GM19438 (cell line): ENCODE results near the gene DISP1.
A peak's percentile ranks its signal among the peaks of the same experiment; 100 is the strongest.

Experiments used
- ATAC-seq: cut with Tn5 transposase; IDR thresholded peaks from one replicate; pipeline ENCODE4 v1.9.1; 2021; ENCODE audit warnings: low read depth; ENCODE audit not compliant: unreplicated experiment

The DISP1 gene

DNA sequence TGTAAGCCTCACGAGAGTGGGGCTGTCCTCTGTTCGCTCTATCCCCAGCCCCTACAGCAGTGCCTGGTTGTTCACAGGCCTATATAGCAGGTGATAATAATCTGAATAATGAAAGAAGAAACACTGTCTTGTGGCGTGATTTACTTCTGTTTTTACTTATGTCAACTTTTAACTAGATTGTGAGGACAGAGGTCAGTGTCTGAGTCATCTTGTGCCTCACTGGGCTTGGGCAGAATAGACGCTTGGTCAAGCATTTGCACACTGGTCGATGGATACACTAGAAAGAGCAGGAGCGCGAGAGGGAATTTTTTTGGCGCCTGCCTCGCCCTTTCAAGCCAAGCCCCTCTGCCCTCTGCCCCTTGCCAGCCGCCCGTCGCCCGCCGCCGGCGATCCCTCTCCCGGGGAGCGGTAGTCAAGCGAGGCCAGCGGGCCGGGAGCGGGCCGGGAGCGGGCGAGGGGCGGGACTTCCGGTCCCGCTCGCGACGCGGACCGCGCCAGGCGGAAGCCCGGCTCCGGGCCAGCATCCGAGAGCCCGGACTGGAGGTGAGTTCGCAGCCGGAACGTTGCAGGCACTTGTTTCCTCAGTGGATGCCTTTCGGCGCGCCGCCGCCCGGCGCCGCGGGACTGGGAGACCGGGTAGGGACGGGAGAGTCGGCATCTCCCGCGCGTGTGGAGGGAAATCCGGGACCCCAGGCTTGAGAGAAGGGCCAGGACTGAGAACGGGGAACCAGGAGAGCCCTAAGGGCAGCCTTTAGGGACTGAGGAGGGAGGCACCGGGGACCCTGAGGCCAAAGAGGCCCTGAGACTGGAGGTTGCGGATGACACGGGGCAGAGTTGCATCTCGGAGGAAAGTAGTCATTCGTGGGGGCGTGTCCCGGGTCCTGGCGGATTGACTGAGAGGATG lies at the start of gene DISP1:
Gene DISP1 (plus strand): TSS at position 504 of the 904 bp plus-strand sequence. CDS start 127,785 bp downstream, outside the sequence.
- ATAC-seq = peak; percentile 92

DNA sequence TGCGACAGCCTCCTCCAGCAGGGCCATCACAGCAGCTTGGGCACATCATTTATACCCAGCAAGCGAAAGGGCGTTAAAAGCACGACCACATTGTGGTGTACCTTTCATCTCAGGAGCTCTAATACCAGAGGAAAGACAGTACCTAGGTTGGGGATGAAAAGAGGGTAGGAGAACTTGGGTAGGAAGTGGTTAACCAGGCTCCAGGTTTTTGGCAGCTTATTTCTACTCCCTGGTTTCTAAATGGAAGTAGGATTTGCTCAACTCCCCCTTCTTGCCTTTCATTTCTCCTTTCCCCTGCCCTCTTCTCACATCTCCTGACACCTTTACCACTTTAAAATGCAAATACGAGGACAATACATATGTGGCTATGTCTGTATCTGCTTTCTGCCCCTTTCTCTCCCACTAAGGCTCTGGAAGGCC lies 47.7 kb upstream of the DISP1 start:
- ATAC-seq = no peak

- ATAC-seq = no peak
These were observed 46.2 kb upstream of the DISP1 start for GRCh38 chr1:222768592-222768991.

DNA sequence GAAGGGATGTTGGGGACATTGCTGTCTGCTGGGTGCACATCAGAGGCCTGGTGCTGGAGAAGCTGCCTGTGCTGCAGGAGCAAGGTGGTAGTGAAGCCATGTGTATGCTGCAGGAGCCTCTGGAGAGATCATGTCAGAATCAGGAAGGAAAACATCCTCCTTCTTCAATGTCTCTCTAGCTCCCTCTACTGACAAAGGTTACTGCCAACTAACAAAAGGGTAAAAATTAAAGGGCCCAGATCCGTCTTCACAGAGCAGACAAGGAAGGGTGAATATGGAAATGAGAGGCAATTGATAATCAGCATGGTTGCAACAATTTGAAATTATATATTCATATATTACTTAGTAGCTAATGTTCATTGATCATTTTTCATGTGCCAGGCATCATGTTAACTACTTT lies 45.7 kb upstream of the DISP1 start:
- no peak for ATAC-seq

DNA sequence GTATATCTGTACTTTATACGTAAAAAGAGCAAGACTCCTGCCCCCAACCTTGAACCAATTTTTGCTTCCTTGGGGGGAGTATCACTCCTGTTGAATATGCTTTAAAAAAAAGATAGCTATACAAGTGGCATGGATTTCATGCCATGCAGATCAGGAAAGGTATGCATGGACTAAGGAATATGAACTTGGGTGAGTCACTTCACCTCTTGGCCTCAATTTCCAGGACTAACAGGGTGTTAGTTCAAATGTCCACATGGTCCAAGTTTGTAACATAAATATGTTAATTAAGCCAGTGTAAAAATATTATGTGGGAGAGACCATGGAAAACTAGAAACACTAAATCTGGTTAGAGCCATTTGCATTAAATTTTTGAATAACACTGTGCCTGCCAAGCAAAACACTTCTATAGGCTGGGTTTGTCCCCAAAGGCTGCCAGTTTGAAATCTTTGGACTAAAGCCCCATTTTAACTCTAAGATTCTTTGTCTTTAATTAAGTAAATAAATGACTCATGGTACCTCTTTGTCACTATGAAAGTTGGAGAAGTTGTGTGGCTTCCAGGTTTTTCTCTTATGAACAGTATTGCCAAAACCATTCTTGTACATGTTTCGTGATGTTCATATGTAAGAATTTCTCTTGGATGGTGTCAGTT lies 44.7 kb upstream of the DISP1 start:
- no peak for ATAC-seq

DNA sequence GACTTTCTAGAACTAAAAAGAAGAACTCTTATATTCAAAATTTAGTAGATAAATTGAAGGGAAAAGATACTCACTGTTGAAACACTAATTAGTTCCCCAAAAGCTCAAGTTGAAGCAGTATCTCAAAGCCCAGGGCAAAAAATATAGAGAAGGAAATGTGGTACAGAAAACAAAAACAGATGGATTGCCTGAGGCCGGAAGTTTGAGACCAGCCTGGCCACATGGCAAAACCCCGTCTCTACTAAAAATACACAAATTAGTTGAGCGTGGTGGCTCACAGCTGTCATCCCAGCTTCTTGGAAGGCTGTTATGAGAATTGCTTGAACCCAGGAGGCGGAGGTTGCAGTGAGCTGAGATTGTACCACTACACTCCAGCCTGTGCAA lies 41.9 kb upstream of the DISP1 start:
- peak; percentile 82 for ATAC-seq

- ATAC-seq = no peak
These were observed 37.4 kb upstream of the DISP1 start for GRCh38 chr1:222777463-222777862.

- ATAC-seq = no peak
These were observed 36.9 kb upstream of the DISP1 start for GRCh38 chr1:222777977-222778376.

GRCh38 chr1:222781251-222781650 lies 33.6 kb upstream of the DISP1 start:
- ATAC-seq = no peak

DNA sequence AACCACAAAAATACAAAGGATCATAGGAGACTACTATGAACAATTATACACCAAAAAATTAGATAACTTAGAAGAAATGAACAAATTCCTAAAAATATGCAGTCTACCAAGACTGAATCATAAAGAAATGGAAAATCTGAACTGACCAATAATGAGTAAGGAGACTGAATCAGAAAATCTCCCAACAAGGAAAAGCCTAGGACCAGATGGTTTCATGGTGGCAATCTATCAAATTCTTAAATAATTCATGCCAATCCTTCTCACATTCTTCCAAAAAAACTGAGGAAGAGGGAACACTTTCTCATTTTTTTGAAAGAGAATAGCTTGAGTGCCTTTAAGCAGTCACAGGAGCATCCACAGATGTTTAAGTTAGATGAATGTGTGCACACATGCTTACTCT lies 31.8 kb upstream of the DISP1 start:
- no peak for ATAC-seq

DNA sequence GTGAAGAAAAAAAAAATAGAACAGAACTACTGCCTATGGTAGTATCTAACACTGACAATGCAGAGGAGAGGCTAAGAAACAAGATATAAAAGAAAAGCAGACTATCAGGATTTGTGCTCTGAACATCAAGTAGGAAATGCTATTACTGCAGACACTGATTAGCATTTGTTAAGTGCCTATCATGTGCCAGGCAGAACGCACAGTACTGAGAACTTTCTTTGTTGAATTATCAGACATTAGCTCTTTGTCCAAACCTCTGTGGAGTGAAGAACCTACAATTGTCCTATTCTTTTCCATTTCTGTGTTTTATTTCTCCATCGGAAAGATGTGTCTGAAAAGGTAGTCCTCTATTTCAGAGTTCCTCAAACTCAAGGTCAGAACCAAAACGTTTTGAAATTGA lies 30.5 kb upstream of the DISP1 start:
- no peak for ATAC-seq

DNA sequence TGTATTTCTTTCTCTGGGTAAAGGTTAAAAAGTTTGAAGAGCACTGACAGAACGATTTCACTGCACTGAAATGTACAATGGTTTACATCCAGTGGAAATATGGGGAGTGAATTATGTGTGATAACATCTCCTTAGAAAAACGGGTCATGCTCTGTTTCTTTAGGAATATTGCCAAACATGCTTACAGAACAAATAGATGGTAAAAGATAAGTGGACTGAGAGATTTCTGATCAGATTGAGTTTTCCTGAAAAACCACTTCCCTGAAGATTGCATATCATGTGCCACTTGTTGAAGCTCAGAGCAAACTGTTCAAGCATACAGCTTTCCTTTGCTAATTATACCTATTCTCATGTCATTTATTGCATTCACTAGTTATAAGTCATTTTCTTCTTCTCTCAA lies 29.9 kb upstream of the DISP1 start:
- no peak for ATAC-seq

GRCh38 chr1:222785529-222785928 lies 29.3 kb upstream of the DISP1 start:
- no peak for ATAC-seq

DNA sequence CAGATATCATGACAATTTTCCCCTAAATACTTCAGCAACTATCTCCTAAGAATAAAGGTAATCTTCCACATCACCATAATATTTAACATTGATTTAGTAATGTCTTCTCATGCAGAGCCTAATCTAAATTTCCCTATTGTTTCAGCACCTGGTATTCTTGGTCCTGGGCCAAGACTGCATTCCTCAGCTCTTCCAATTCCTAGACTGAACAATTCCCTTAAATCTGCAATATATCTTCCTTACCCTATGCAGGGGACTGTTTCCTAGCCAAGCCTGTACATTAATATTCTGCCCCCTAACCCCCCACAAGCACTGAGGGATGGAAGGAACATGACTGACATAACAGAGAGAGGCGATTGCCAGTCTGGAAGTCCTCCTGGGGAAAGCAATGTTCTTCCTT lies 28.7 kb upstream of the DISP1 start:
- ATAC-seq = no peak

GRCh38 chr1:222787729-222788128 lies 27.1 kb upstream of the DISP1 start:
- no peak for ATAC-seq

GRCh38 chr1:222788402-222789156 lies 26.3 kb upstream of the DISP1 start:
- ATAC-seq = peak; percentile 75

GRCh38 chr1:222790115-222790514 lies 24.7 kb upstream of the DISP1 start:
- ATAC-seq = no peak

DNA sequence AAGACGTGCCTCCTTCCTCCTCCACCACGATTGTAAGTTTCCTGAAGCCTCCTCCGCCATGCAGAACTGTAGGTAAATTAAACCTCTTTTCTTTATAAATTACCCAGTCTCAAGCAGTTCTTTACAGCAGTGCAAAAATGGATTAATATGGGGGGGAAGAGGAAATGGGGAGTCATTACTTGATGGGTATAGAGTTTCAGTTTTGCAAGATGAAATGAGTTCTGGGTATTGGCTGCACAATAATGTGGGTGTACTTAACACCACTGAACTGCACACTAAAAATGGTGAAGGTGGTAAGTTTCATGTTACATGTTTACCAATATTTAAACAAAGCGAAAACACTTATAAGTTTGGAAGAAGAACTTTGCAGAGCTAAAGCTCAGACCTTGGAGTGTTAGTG lies 24.3 kb upstream of the DISP1 start:
- ATAC-seq = no peak

- ATAC-seq = no peak
These were observed 23.7 kb upstream of the DISP1 start for GRCh38 chr1:222791006-222791710.

DNA sequence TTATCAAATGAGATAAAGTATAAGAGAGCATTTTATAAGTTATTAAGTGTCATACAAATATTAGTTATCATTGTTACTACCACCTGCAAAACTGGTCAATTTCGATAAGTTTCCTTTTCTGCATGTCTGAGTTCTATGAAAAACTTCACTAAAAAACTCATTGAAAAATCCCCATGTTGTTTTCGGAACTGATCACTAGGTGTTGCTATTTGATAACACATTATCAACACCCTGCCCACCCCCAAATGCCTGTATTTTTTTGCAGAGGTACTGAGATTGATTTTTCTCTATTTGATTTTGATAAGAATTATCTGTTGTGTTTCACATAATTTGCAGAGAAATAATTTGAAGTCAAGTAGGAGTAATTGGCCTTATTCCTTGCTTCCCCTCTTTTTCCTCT lies 22.1 kb upstream of the DISP1 start:
- no peak for ATAC-seq
